Glutamatergic neuron (in vitro differentiated cells): ENCODE measurements around the gene ZFYVE16. TPM values are rescaled to one million over a fixed set of nuclear protein-coding genes. Genes with fewer than 3 reads are reported as not detected.
"Not testable (repeated sequence)": the region's sequence is repeated elsewhere in the genome, so short reads cannot be mapped to it uniquely, and the experiment has no call there.

Experiments
- DNase-seq: peaks from one replicate; pipeline ENCODE4 v3.0.0; 2022
- H3K27ac Mint-ChIP-seq: one replicate; pipeline ENCODE4 v1.8.0; 2020; ENCODE audit warnings: mild to moderate bottlenecking, mixed read lengths, inconsistent platforms; ENCODE audit not compliant: unreplicated experiment
- H3K27me3 Mint-ChIP-seq: one replicate; pipeline ENCODE4 v1.8.0; 2020; ENCODE audit warnings: mild to moderate bottlenecking, moderate library complexity, mixed read lengths, inconsistent platforms; ENCODE audit not compliant: unreplicated experiment
- H3K36me3 Mint-ChIP-seq: one replicate; pipeline ENCODE4 v1.8.0; 2020; ENCODE audit warnings: mild to moderate bottlenecking, mixed read lengths, inconsistent platforms; ENCODE audit not compliant: unreplicated experiment
- H3K4me1 Mint-ChIP-seq: one replicate; pipeline ENCODE4 v1.8.0; 2020; ENCODE audit warnings: mild to moderate bottlenecking, low read depth, mixed read lengths, inconsistent platforms; ENCODE audit not compliant: unreplicated experiment
- H3K4me3 Mint-ChIP-seq: one replicate; pipeline ENCODE4 v1.8.0; 2020; ENCODE audit warnings: mild to moderate bottlenecking, mixed read lengths, inconsistent platforms; ENCODE audit not compliant: unreplicated experiment
- H3K9me3 Mint-ChIP-seq: one replicate; pipeline ENCODE4 v1.8.0; 2020; ENCODE audit warnings: mild to moderate bottlenecking, moderate library complexity, mixed read lengths, inconsistent platforms; ENCODE audit not compliant: unreplicated experiment
- CTCF ChIP-seq: fragments of 200-600 bp; sonication (generic); IDR thresholded peaks from one replicate; pipeline ENCODE4 v1.5.0; 2021; ENCODE audit not compliant: partially characterized antibody, unreplicated experiment
- total RNA-seq: library from RNA; stranded (reverse); fragmentation: NEBNext Ultra II Directional; extraction: Animal tissue kit (Norgen Biotek cat#: 25700); gene quantifications from one replicate; pipeline ENCODE4 v1.2.1, GENCODE V29; 2021; ENCODE audit not compliant: unreplicated experiment

Gene ZFYVE16
- total RNA-seq, 1 donor from 2014 or later: 51.5 TPM

GRCh38 chr5:80411589-80412219, 3.8 kb downstream of the ZFYVE16 start:
- H3K27ac Mint-ChIP-seq: no peak overlapping the region
- peaks cover 6% of the 10 kb centered on the region for H3K4me1 Mint-ChIP-seq
- H3K27me3 Mint-ChIP-seq: peaks cover 4% of the 10 kb centered on the region
- H3K4me3 Mint-ChIP-seq: no peak overlapping the region
- peaks cover 5% of the 10 kb centered on the region for H3K9me3 Mint-ChIP-seq
- DNase-seq: no peak
- H3K36me3 Mint-ChIP-seq: no peaks in the 10 kb centered on the region
- no peak for TF ChIP-seq CTCF

- no peak for TF ChIP-seq CTCF
- no peaks in the 10 kb centered on the region for H3K27me3 Mint-ChIP-seq
- no peaks in the 10 kb centered on the region for H3K9me3 Mint-ChIP-seq
- H3K4me3 Mint-ChIP-seq: no peak overlapping the region
- H3K4me1 Mint-ChIP-seq: peaks cover 6% of the 10 kb centered on the region
- no peak overlapping the region for H3K27ac Mint-ChIP-seq
- H3K36me3 Mint-ChIP-seq: no peaks in the 10 kb centered on the region
- no peak for DNase-seq
Measured at GRCh38 chr5:80414113-80414512, 6.2 kb downstream of the ZFYVE16 start.

- H3K4me3 Mint-ChIP-seq: no peak overlapping the region
- no peaks in the 10 kb centered on the region for H3K9me3 Mint-ChIP-seq
- TF ChIP-seq CTCF: no peak
- peaks cover 4% of the 10 kb centered on the region for H3K36me3 Mint-ChIP-seq
- no peaks in the 10 kb centered on the region for H3K4me1 Mint-ChIP-seq
- H3K27ac Mint-ChIP-seq: no peak overlapping the region
- no peak for DNase-seq
- peaks cover 2% of the 10 kb centered on the region for H3K27me3 Mint-ChIP-seq
Measured at GRCh38 chr5:80417973-80418372, 10.1 kb downstream of the ZFYVE16 start.

GRCh38 chr5:80424365-80424764, 16.5 kb downstream of the ZFYVE16 start:
- not testable (repeated sequence) for H3K27ac Mint-ChIP-seq, DNase-seq, H3K27me3 Mint-ChIP-seq, H3K4me1 Mint-ChIP-seq, H3K9me3 Mint-ChIP-seq, H3K4me3 Mint-ChIP-seq
- H3K36me3 Mint-ChIP-seq: peaks cover 18% of the 10 kb centered on the region

- Mint-ChIP-seq H3K4me3 (no peak overlapping the region), H3K27me3 (no peaks in the 10 kb centered on the region), H3K4me1 (no peaks in the 10 kb centered on the region), H3K36me3 (no peaks in the 10 kb centered on the region), H3K27ac (no peak overlapping the region), H3K9me3 (peaks cover 3% of the 10 kb centered on the region)
- no peak for TF ChIP-seq CTCF
- no peak for DNase-seq
Measured at GRCh38 chr5:80435476-80435875, 27.6 kb downstream of the ZFYVE16 start.
